Measurements from ENCODE around the gene MPV17L2. TPM values are rescaled to one million over a fixed set of nuclear protein-coding genes. Genes with fewer than 3 reads are reported as not detected.

The MPV17L2 gene
- total and polyA plus RNA-seq, 8 donors = 4.9 to 14.8 (median 7.3) TPM

GRCh38 chr19:18194554-18195238 lies 1.7 kb downstream of the MPV17L2 start:
- Histone ChIP-seq H3K4me3 (peak overlapping the region in 1 of 2 donors; percentile 87), H3K27ac (peak overlapping the region in 1 of 2 donors; percentile 33), H3K27me3 (no peaks in the 10 kb centered on the region), H3K9me3 (no peaks in the 10 kb centered on the region), H3K4me1 (peaks cover 16 to 24% of the 10 kb centered on the region in 2 donors), H3K36me3 (peaks cover 0 to 36% of the 10 kb centered on the region in 2 donors)
- ATAC-seq (no peak), DNase-seq (peak in 1 of 4 donors; percentile 40)
- intact Hi-C loops (cut with DNase I) = no loop called here
- TF ChIP-seq, protein P1, sequence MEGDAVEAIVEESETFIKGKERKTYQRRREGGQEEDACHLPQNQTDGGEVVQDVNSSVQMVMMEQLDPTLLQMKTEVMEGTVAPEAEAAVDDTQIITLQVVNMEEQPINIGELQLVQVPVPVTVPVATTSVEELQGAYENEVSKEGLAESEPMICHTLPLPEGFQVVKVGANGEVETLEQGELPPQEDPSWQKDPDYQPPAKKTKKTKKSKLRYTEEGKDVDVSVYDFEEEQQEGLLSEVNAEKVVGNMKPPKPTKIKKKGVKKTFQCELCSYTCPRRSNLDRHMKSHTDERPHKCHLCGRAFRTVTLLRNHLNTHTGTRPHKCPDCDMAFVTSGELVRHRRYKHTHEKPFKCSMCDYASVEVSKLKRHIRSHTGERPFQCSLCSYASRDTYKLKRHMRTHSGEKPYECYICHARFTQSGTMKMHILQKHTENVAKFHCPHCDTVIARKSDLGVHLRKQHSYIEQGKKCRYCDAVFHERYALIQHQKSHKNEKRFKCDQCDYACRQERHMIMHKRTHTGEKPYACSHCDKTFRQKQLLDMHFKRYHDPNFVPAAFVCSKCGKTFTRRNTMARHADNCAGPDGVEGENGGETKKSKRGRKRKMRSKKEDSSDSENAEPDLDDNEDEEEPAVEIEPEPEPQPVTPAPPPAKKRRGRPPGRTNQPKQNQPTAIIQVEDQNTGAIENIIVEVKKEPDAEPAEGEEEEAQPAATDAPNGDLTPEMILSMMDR (IDR thresholded peaks at IDR 0.05) = no peak

DNA sequence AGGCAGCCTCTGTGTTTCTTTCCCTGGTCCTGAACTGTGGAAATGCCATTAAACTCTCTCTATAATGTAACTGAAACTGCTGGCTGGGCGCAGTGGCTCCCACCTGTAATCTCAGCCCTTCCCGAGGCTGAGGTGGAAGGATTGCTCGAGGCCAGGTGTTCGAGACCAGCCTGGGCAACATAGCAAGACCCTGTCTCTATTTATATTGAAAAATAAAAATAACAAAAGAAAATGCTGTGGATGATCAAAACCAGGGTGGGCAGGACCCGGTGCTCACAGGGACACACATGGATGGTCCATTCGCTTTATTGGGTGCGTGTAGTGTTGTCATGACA lies 3.5 kb downstream of the MPV17L2 start:
- TF ChIP-seq, protein P1 (IDR thresholded peaks at IDR 0.05) = no peak
- DNase-seq = no peak
- H3K27me3 ChIP-seq = no peaks in the 10 kb centered on the region
- H3K27ac ChIP-seq = no peak overlapping the region
- H3K4me3 ChIP-seq = no peak overlapping the region
- peaks cover 0 to 45% of the 10 kb centered on the region in 2 donors for H3K36me3 ChIP-seq
- ATAC-seq = no peak
- no peaks in the 10 kb centered on the region for H3K9me3 ChIP-seq
- peaks cover 16 to 22% of the 10 kb centered on the region in 2 donors for H3K4me1 ChIP-seq
- intact Hi-C loops (cut with DNase I) = no loop called here

DNA sequence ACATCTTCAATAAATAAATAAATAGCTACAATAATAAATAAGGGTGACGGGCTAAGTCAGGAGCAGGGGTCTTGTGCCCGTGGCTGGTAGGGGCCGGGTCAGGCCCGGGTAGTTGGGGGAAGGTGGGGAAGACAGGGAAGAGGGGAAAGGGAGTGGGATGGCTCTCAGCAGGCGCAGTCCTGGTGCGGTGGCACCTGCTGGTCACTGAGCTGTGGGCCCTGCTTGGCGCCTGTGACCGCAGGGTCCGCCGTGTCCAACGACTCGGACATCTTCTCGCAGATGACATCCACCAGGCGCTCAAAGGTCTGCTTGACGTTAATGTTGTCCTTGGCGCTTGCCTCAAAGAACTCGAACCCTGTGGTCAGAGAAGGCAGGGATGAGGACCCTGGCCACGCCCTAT lies 4.3 kb downstream of the MPV17L2 start:
- peaks cover 0 to 45% of the 10 kb centered on the region in 2 donors for H3K36me3 ChIP-seq
- peaks cover 14 to 15% of the 10 kb centered on the region in 2 donors for H3K4me1 ChIP-seq
- H3K27ac ChIP-seq = no peak overlapping the region
- intact Hi-C loops (cut with DNase I) = no loop called here
- H3K4me3 ChIP-seq = no peak overlapping the region
- TF ChIP-seq, protein P1 (IDR thresholded peaks at IDR 0.05) = no peak
- no peak for ATAC-seq
- DNase-seq = no peak
- no peaks in the 10 kb centered on the region for H3K9me3 ChIP-seq
- H3K27me3 ChIP-seq = no peaks in the 10 kb centered on the region

GRCh38 chr19:18197941-18198340 lies 4.9 kb downstream of the MPV17L2 start:
- Histone ChIP-seq H3K4me1 (peaks cover 17 to 19% of the 10 kb centered on the region in 2 donors), H3K9me3 (no peaks in the 10 kb centered on the region), H3K4me3 (no peak overlapping the region), H3K36me3 (peaks cover 0 to 45% of the 10 kb centered on the region in 2 donors), H3K27me3 (peaks cover 0 to 4% of the 10 kb centered on the region in 2 donors), H3K27ac (no peak overlapping the region)
- ATAC-seq (no peak), DNase-seq (no peak)
- TF ChIP-seq, protein P1 (IDR thresholded peaks at IDR 0.05) = no peak
- intact Hi-C loops (cut with DNase I) = no loop called here

- Histone ChIP-seq H3K27me3 (peaks cover 0 to 8% of the 10 kb centered on the region in 2 donors), H3K4me3 (no peak overlapping the region), H3K9me3 (no peaks in the 10 kb centered on the region), H3K4me1 (peaks cover 20 to 24% of the 10 kb centered on the region in 2 donors), H3K36me3 (peaks cover 0 to 45% of the 10 kb centered on the region in 2 donors), H3K27ac (no peak overlapping the region)
- DNase-seq (no peak), ATAC-seq (no peak)
- TF ChIP-seq, protein P1 (IDR thresholded peaks at IDR 0.05) = no peak
- intact Hi-C loops (cut with DNase I) = no loop called here
Measured at GRCh38 chr19:18198374-18198773, 5.4 kb downstream of the MPV17L2 start.

Measured in left lung (tissue), 10 donors.